Psoas muscle (tissue), 7 donors: ENCODE results near the gene NDRG3. TPM values are rescaled to one million over a fixed set of nuclear protein-coding genes. Genes with fewer than 3 reads are reported as not detected.

ENCODE experiments used
- polyA plus RNA-seq, 3 donors: library from polyadenylated mRNA; stranded (reverse); fragments of 200-250 nt; gene quantifications; one replicate each; pipeline ENCODE4 v1.2.3, GENCODE V29; 2013
- total RNA-seq, 4 donors: library from RNA; stranded (reverse); fragmentation: NEBNext Ultra II Directional in 2 of 4; extraction: Animal tissue kit (Norgen Biotek cat#: 25700) in 2 of 4; gene quantifications; one replicate each; pipeline versions ENCODE4 v1.2.1 to v1.2.4, GENCODE V29; 2021 to 2023
- donor health status: healthy with polysubstance abuse.
- donor health status: DM: no; HTN: no; CAD: no; lungs with moderate emphysema.
- donor health status: Bipolar disorder and iron deficiency.
- donor health status: healthy.
- donor health status: DM: no; HTN: no; CAD: no.
- donor health status: DM: no; HTN: no; CAD: no.
- donor health status: DM: yes; HTN: yes; CAD: no.

Gene NDRG3
- total and polyA plus RNA-seq, 7 donors, result 4.3 to 25.1 (median 10.8) TPM

Other genes starting within 250 kb of the NDRG3 start
- gene MYL9, start 204.6 kb downstream of the NDRG3 start, total RNA-seq, result 10 to 100 TPM; 42.5 to 86.6 (median 44.5) TPM
- gene MYL9, start 204.6 kb downstream of the NDRG3 start, polyA plus RNA-seq, result 10 to 100 TPM; 23.1 to 33.7 (median 27.2) TPM
- 1 to 10 TPM; 1.7 to 2.8 (median 2.6) TPM for gene TGIF2, start 172.5 kb downstream of the NDRG3 start, total RNA-seq
- gene TGIF2, start 172.5 kb downstream of the NDRG3 start, polyA plus RNA-seq, result 1 to 10 TPM; 1.1 to 1.7 (median 1.2) TPM
- 100 to 1,000 TPM in 3 of 4 donors, 10 to 100 TPM in 1; 77.3 to 368 (median 215) TPM for gene RAB5IF, start 140.3 kb downstream of the NDRG3 start, total RNA-seq
- 100 to 1,000 TPM; 144 to 585 (median 337) TPM for gene RAB5IF, start 140.3 kb downstream of the NDRG3 start, polyA plus RNA-seq
- gene SLA2, start 99.9 kb downstream of the NDRG3 start, total RNA-seq, result under 1 TPM; 0.12 to 0.34 (median 0.16) TPM
- gene SLA2, start 99.9 kb downstream of the NDRG3 start, polyA plus RNA-seq, result under 1 TPM; 0.03 to 0.07 (median 0.06) TPM
- gene DSN1, start 27.7 kb upstream of the NDRG3 start, total RNA-seq, result 1 to 10 TPM; 1.7 to 3.0 (median 2.2) TPM
- 1 to 10 TPM; 3.3 to 8.3 (median 4.3) TPM for gene DSN1, start 27.7 kb upstream of the NDRG3 start, polyA plus RNA-seq
- gene TLDC2, start 130.0 kb upstream of the NDRG3 start, total RNA-seq, result under 1 TPM in 1 of 4 donors, not detected in 3; 0.15 TPM
- under 1 TPM in 2 of 3 donors, not detected in 1; 0.04 to 0.05 TPM for gene TLDC2, start 130.0 kb upstream of the NDRG3 start, polyA plus RNA-seq
- gene SAMHD1, start 205.6 kb upstream of the NDRG3 start, total RNA-seq, result 10 to 100 TPM; 18.2 to 36.4 (median 27.2) TPM
- gene SAMHD1, start 205.6 kb upstream of the NDRG3 start, polyA plus RNA-seq, result 10 to 100 TPM; 17.0 to 29.4 (median 20.3) TPM